MCF 10A (cell line): Measurements from ENCODE around the gene CASKIN1. TPM values are rescaled to one million over a fixed set of nuclear protein-coding genes. Genes with fewer than 3 reads are reported as not detected.

Experiments used
- BruUV-seq: library from RNA; stranded (reverse); fragments of 400-500 nt; replicated peaks from 2 replicates; lab custom pipeline; 2021; lab: Mats Ljungman, UMichigan
- CTCF ChIA-PET: fragments of 300-600 bp; sonication (Branson Sonifier 250); formaldehyde crosslinking; extraction: SDS; loops from one replicate; lab custom pipeline; 2021; ENCODE audit warnings: antibody characterized with exemption, inconsistent platforms; lab: Yijun Ruan, JAX
- POLR2A ChIA-PET: fragments of 300-600, 350-650 bp; sonication (Branson Sonifier 250); formaldehyde crosslinking; extraction: SDS; loops from one replicate; lab custom pipeline; 2020; ENCODE audit warnings: antibody characterized with exemption, inconsistent platforms; lab: Yijun Ruan, JAX
- DNase-seq: peaks from one replicate; pipeline ENCODE4 v3.0.0-alpha.2; 2018; ENCODE audit not compliant: unreplicated experiment
- H3K27ac Mint-ChIP-seq: one replicate; pipeline ENCODE4 v1.8.0; 2022; ENCODE audit warnings: mild to moderate bottlenecking, low read depth, mixed read lengths; ENCODE audit not compliant: unreplicated experiment
- H3K27me3 Mint-ChIP-seq: one replicate; pipeline ENCODE4 v1.8.0; 2022; ENCODE audit warnings: mixed read lengths; ENCODE audit not compliant: insufficient read depth, unreplicated experiment
- H3K36me3 Mint-ChIP-seq: one replicate; pipeline ENCODE4 v1.8.0; 2022; ENCODE audit warnings: mild to moderate bottlenecking, moderate library complexity, mixed read lengths; ENCODE audit not compliant: insufficient read depth, unreplicated experiment
- H3K4me1 Mint-ChIP-seq: one replicate; pipeline ENCODE4 v1.8.0; 2022; ENCODE audit warnings: mixed read lengths; ENCODE audit not compliant: insufficient read depth, unreplicated experiment
- H3K4me3 Mint-ChIP-seq: one replicate; pipeline ENCODE4 v1.8.0; 2022; ENCODE audit warnings: mild to moderate bottlenecking, moderate library complexity, mixed read lengths; ENCODE audit not compliant: unreplicated experiment
- H3K9me3 Mint-ChIP-seq: one replicate; pipeline ENCODE4 v1.8.0; 2022; ENCODE audit warnings: mixed read lengths; ENCODE audit not compliant: unreplicated experiment
- CTCF ChIP-seq: fragments of 200-600 bp; IDR thresholded peaks from one replicate; pipeline ENCODE4 v1.8.0; 2022; ENCODE audit warnings: antibody characterized with exemption, mild to moderate bottlenecking; ENCODE audit not compliant: unreplicated experiment
- intact Hi-C: fragments of 100-400 bp; cut with micrococcal nuclease; formaldehyde crosslinking; loops from 2 replicates; pipeline ENCODE4 v1.14.1; 2022
- total RNA-seq: library from RNA; stranded (reverse); gene quantifications from 2 replicates; pipeline ENCODE4 v1.2.3, GENCODE V29; 2022

The CASKIN1 gene
- total RNA-seq, 1 experiment from 2014 or later: 0.14 TPM

GRCh38 chr16:2173366-2173765 lies 23.0 kb downstream of the CASKIN1 start:
- ChIA-PET CTCF (interaction anchor here (0.6 kb wide), 1 partner anchor 170 kb away, joined by 3 read pairs; no protein-coding TSS in a partner anchor), POLR2A (interaction anchor here (0.8 to 2.1 kb wide), 2 partner anchors 10 to 19 kb away, joined by 3 to 5 read pairs; no protein-coding TSS in a partner anchor)
- TF ChIP-seq CTCF: no peak
- no peak for DNase-seq
- Mint-ChIP-seq H3K27me3 (no peaks in the 10 kb centered on the region), H3K27ac (no peak overlapping the region), H3K4me1 (no peaks in the 10 kb centered on the region), H3K36me3 (peaks cover 49% of the 10 kb centered on the region), H3K4me3 (no peak overlapping the region), H3K9me3 (no peaks in the 10 kb centered on the region)
- no TSS peak for BruUV-seq
- intact Hi-C loops: no loop called here

- CTCF ChIA-PET: interaction anchor here (0.6 kb wide), 2 partner anchors 26 to 169 kb away, joined by 3 read pairs; no protein-coding TSS in a partner anchor
These were observed 23.6 kb downstream of the CASKIN1 start for GRCh38 chr16:2172688-2173335.

GRCh38 chr16:2171601-2172178 lies 24.7 kb downstream of the CASKIN1 start:
- DNase-seq: no peak
- H3K4me1 Mint-ChIP-seq: no peaks in the 10 kb centered on the region
- no peak overlapping the region for H3K4me3 Mint-ChIP-seq
- ChIA-PET CTCF (interaction anchor here (0.5 to 0.7 kb wide), 5 partner anchors 16 to 487 kb away, joined by 3 read pairs; no protein-coding TSS in a partner anchor), POLR2A (interaction anchor here (1.0 to 2.1 kb wide), 2 partner anchors 8 to 10 kb away, joined by 3 to 5 read pairs; no protein-coding TSS in a partner anchor)
- no peaks in the 10 kb centered on the region for H3K9me3 Mint-ChIP-seq
- H3K27me3 Mint-ChIP-seq: no peaks in the 10 kb centered on the region
- peaks cover 50% of the 10 kb centered on the region for H3K36me3 Mint-ChIP-seq
- no TSS peak for BruUV-seq
- intact Hi-C loops: no loop called here
- TF ChIP-seq CTCF: no peak
- H3K27ac Mint-ChIP-seq: no peak overlapping the region

More at GRCh38 chr16:2172688-2173335, 23.6 kb downstream of the CASKIN1 start:
- no peaks in the 10 kb centered on the region for H3K9me3 Mint-ChIP-seq
- POLR2A ChIA-PET: interaction anchor here (0.8 to 2.1 kb wide), 3 partner anchors 9 to 18 kb away, joined by 3 to 5 read pairs (median 3); no protein-coding TSS in a partner anchor
- no peak overlapping the region for H3K27ac Mint-ChIP-seq
- no peaks in the 10 kb centered on the region for H3K4me1 Mint-ChIP-seq
- DNase-seq: no peak
- no peak for TF ChIP-seq CTCF
- no peak overlapping the region for H3K4me3 Mint-ChIP-seq
- intact Hi-C loops: no loop called here
- H3K36me3 Mint-ChIP-seq: peaks cover 54% of the 10 kb centered on the region
- H3K27me3 Mint-ChIP-seq: no peaks in the 10 kb centered on the region
- no TSS peak for BruUV-seq
